ENCODE measurements around the gene PLCB2. TPM values are rescaled to one million over a fixed set of nuclear protein-coding genes. Genes with fewer than 3 reads are reported as not detected.

The PLCB2 gene
- total RNA-seq, 4 donors from 2014 or later, result 0.88 to 4.2 (median 2.3) TPM

- DNase-seq (ENCODE audit: low spot score in 2 of 2), result no peak
- no peak overlapping the region for H3K4me3 ChIP-seq (ENCODE audit: low read depth, poor library complexity, severe bottlenecking)
- intact Hi-C loops (cut with DNase I; ENCODE audit: low total_unique reads), result no loop called here
- 51 to 63% methylated on average over 3 of the region's 3 CpGs for WGBS, 2 donors
- TF ChIP-seq POLR2A (IDR thresholded peaks at IDR 0.05) (no peak), CTCF (IDR thresholded peaks at IDR 0.05) (no peak)
These were observed 26.8 kb upstream of the PLCB2 start for GRCh38 chr15:40334541-40334940.

GRCh38 chr15:40333922-40334492 lies 26.3 kb upstream of the PLCB2 start:
- no peak overlapping the region for H3K4me3 ChIP-seq (ENCODE audit: low read depth, poor library complexity, severe bottlenecking)
- WGBS, 2 donors, result 25 to 35% methylated on average over 12 of the region's 12 CpGs
- intact Hi-C loops (cut with DNase I; ENCODE audit: low total_unique reads), result no loop called here
- DNase-seq (ENCODE audit: low spot score in 2 of 2), result peak; percentile 57 to 91
- TF ChIP-seq CTCF (IDR thresholded peaks at IDR 0.05) (no peak), POLR2A (IDR thresholded peaks at IDR 0.05) (no peak)

- WGBS, 2 donors, result 68 to 70% methylated on average over 8 of the region's 8 CpGs
- intact Hi-C loops (cut with DNase I; ENCODE audit: low total_unique reads), result no loop called here
- no peak for TF ChIP-seq CTCF (IDR thresholded peaks at IDR 0.05)
- TF ChIP-seq POLR2A (IDR thresholded peaks at IDR 0.05), result no peak
- no peak for DNase-seq (ENCODE audit: low spot score in 2 of 2)
- H3K4me3 ChIP-seq (ENCODE audit: low read depth, poor library complexity, severe bottlenecking), result no peak overlapping the region
These were observed 24.5 kb upstream of the PLCB2 start for GRCh38 chr15:40332113-40332781.

- no peak for DNase-seq (ENCODE audit: low spot score in 2 of 2)
- TF ChIP-seq CTCF (IDR thresholded peaks at IDR 0.05) (no peak), POLR2A (IDR thresholded peaks at IDR 0.05) (no peak)
- 91 to 92% methylated on average over 7 of the region's 7 CpGs for WGBS, 2 donors
- intact Hi-C loops (cut with DNase I; ENCODE audit: low total_unique reads), result no loop called here
- H3K4me3 ChIP-seq (ENCODE audit: low read depth, poor library complexity, severe bottlenecking), result no peak overlapping the region
These were observed 23.9 kb upstream of the PLCB2 start for GRCh38 chr15:40331637-40332036.

- H3K4me3 ChIP-seq (ENCODE audit: low read depth, poor library complexity, severe bottlenecking), result no peak overlapping the region
- no peak for DNase-seq (ENCODE audit: low spot score in 2 of 2)
- intact Hi-C loops (cut with DNase I; ENCODE audit: low total_unique reads), result no loop called here
- TF ChIP-seq CTCF (IDR thresholded peaks at IDR 0.05) (no peak), POLR2A (IDR thresholded peaks at IDR 0.05) (no peak)
- WGBS, 2 donors, result 84 to 90% methylated on average over 7 of the region's 7 CpGs
These were observed 23.3 kb upstream of the PLCB2 start for GRCh38 chr15:40331026-40331425.

Measured in lower leg skin (tissue), 4 donors.